GM19239 (cell line): Measurements from ENCODE around the gene UBA7.

ENCODE experiments used
- DNase-seq: peaks from one replicate; pipeline ENCODE4 v3.0.0; 2011; ENCODE audit warnings: low spot score; ENCODE audit not compliant: insufficient read length
- FAIRE-seq: peaks from 2 replicates; lab custom pipeline; 2011; peaks lifted over from hg19 to GRCh38; lab: Jason Lieb, UNC

UBA7 gene

GRCh38 chr3:49756036-49756435 is 57.7 kb downstream of the UBA7 start:
- no peak for DNase-seq
- no peak for FAIRE-seq
